Erythroblast (primary cell): ENCODE data around the gene KDELR3.

ENCODE experiments used
- GATA1 ChIP-seq: IDR thresholded peaks from 2 replicates; pipeline ENCODE4 v1.6.1; 2011; ENCODE audit warnings: low read depth, mild to moderate bottlenecking, control low read depth, low read length, moderate library complexity
- POLR2A ChIP-seq: IDR thresholded peaks from 2 replicates; pipeline ENCODE4 v1.6.1; 2011; ENCODE audit warnings: mild to moderate bottlenecking, low read length

DNA sequence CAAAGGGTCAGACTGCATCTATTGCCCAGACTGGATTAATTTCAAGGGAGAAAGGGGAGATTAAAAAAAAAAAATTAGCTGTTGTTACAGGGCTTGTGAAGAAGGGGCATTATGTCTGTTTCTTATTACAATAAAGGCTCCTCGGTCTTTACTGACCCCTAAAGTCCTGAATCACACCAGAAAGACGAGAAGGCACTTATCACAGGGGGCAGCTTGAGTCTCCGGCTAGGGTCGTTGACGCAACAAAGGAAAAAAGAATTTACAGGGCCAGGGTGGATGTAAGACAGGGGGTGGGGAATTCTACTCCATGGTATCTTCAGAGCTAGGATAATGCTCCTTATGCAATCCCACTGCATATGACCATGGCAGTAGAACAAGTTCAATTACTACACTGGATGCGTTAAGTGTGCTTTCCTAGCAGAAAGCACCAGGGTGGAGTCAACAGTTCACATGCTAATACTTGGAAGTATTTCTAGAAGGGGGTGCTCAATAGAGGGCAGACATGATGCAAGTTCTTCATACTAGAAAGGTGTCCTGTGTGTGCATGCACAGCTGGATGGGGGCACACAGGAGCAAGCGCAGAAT lies 21.8 kb downstream of the KDELR3 start:
- TF ChIP-seq POLR2A (no peak), GATA1 (no peak)
